A673 (cell line): ENCODE data around the gene NOS1AP. TPM values are rescaled to one million over a fixed set of nuclear protein-coding genes. Genes with fewer than 3 reads are reported as not detected.

Experiments
- BruUV-seq: library from RNA; stranded (reverse); fragments of 400-500 nt; replicated peaks from 2 replicates; lab custom pipeline; 2021; lab: Mats Ljungman, UMichigan
- CTCF ChIA-PET: fragments of 300-600 bp; sonication (Branson Sonifier 250); formaldehyde crosslinking; loops from one replicate; lab custom pipeline; 2022; ENCODE audit warnings: antibody characterized with exemption; lab: Charles Lee
- POLR2A ChIA-PET: fragments of 300-600 bp; sonication (Branson Sonifier 250); formaldehyde crosslinking; loops from one replicate; lab custom pipeline; 2022; ENCODE audit warnings: antibody characterized with exemption; ENCODE audit not compliant: low non-redundant PET; lab: Charles Lee
- DNase-seq: peaks from one replicate; pipeline ENCODE4 v3.0.0-alpha.2; 2015; ENCODE audit warnings: low spot score
- H3K27ac ChIP-seq: fragments of 200-600 bp; sonication (generic); 2 replicates; pipeline ENCODE4 v1.5.1; 2016; ENCODE audit warnings: mixed run types, low read depth, mild to moderate bottlenecking, mixed read lengths, antibody characterized with exemption, low read length; ENCODE audit not compliant: poor library complexity, severe bottlenecking
- H3K27me3 ChIP-seq: fragments of 200-600 bp; sonication (generic); replicated peaks from 2 replicates; pipeline ENCODE4 v1.6.1; 2017; ENCODE audit warnings: mixed run types, low read depth, mild to moderate bottlenecking, mixed read lengths, antibody characterized with exemption, low read length; ENCODE audit not compliant: insufficient read depth, poor library complexity
- H3K36me3 ChIP-seq: fragments of 200-600 bp; sonication (generic); 2 replicates; pipeline ENCODE4 v1.6.1; 2016; ENCODE audit warnings: mixed run types, mild to moderate bottlenecking, mixed read lengths, antibody characterized with exemption, low read length; ENCODE audit not compliant: insufficient read depth, poor library complexity, severe bottlenecking
- H3K4me1 ChIP-seq: fragments of 200-600 bp; sonication (generic); 2 replicates; pipeline ENCODE4 v1.6.1; 2017; ENCODE audit warnings: mixed run types, mild to moderate bottlenecking, mixed read lengths, antibody characterized with exemption, low read length; ENCODE audit not compliant: insufficient read depth, poor library complexity, severe bottlenecking
- H3K4me3 ChIP-seq: fragments of 200-600 bp; sonication (generic); 2 replicates; pipeline ENCODE4 v1.5.1; 2016; ENCODE audit warnings: low read depth, mixed run types, mild to moderate bottlenecking, mixed read lengths, low read length; ENCODE audit not compliant: poor library complexity, severe bottlenecking
- H3K9me3 ChIP-seq: fragments of 200-600 bp; sonication (generic); 2 replicates; pipeline ENCODE4 v1.6.1; 2016; ENCODE audit warnings: mixed run types, low read depth, mild to moderate bottlenecking, mixed read lengths, antibody characterized with exemption, low read length; ENCODE audit not compliant: poor library complexity, severe bottlenecking
- CTCF ChIP-seq: fragments of 300-800, 200-600 bp; sonication (generic); conservative IDR thresholded peaks from 2 replicates; pipeline ENCODE4 v1.5.1; 2017; ENCODE audit warnings: low read depth, mild to moderate bottlenecking, antibody characterized with exemption, low read length, moderate library complexity, mixed read lengths
- EZH2 ChIP-seq: fragments of 200-600 bp; sonication (generic); IDR thresholded peaks from 2 replicates; pipeline ENCODE4 v1.6.1; 2017; ENCODE audit warnings: borderline replicate concordance, low read depth, mild to moderate bottlenecking, mixed read lengths, antibody characterized with exemption, low read length; ENCODE audit not compliant: poor library complexity, severe bottlenecking
- intact Hi-C: fragments of 100-400 bp; cut with micrococcal nuclease; formaldehyde crosslinking; loops from one replicate; pipeline ENCODE4 v1.10.0; 2022; ENCODE audit not compliant: unreplicated experiment
- total RNA-seq: library from RNA; stranded (reverse); gene quantifications from 2 replicates; pipeline ENCODE4 v1.2.3, GENCODE V29; 2021

The NOS1AP gene
- total RNA-seq, 1 experiment from 2014 or later, result 28.0 TPM

DNA sequence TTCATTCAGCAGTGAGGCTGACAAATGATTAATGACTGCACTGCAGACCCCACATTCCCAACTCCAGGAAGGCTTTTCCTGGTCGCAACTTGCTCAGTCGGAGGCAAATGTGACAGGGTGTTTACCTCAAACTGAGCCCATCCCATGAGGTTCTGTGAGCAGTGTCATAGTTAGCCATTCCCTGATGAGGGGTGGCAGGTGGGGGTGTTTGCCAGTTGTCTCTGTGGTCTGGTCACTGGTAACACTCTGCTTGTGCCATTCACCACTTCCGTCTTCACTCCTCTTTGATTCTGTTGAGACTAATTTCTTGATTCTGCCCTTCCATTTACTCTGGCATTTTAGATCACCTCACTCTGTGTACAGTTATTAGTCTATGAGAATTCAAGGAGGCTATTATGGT is 73.5 kb downstream of the NOS1AP start:
- no TSS peak for BruUV-seq
- Histone ChIP-seq H3K4me1 (peaks cover 58% of the 10 kb centered on the region), H3K9me3 (no peaks in the 10 kb centered on the region), H3K27me3 (no peaks in the 10 kb centered on the region), H3K36me3 (no peaks in the 10 kb centered on the region), H3K27ac (peak overlapping the region; percentile 51), H3K4me3 (no peak overlapping the region)
- ChIA-PET POLR2A (no interaction called here), CTCF (no interaction called here)
- TF ChIP-seq EZH2 (no peak), CTCF (no peak)
- DNase-seq, result no peak
- intact Hi-C loops, result loop anchor here (5.0 kb wide), 1 partner anchor 71 kb away; no protein-coding TSS in a partner anchor

GRCh38 chr1:162144268-162144667 is 74.8 kb downstream of the NOS1AP start:
- TF ChIP-seq EZH2 (no peak), CTCF (no peak)

DNA sequence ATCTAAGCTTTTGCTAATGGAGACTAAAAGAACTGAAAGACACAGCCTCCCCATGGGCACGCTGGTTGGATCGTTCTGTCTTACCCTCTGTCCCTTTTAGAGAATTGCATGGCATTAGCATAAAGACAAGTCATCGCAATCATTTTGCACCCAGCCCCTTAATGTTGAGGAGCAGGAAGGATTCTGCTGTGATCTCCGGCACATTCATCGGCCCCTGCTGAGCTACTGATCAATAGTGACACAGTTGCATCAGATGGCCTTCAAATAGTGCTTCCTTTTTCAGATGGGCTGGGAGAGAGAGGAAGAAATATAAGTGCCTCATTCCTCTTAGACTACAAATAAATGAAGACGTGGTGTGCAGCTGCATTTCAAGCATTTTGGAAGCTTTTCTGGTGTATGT is 75.4 kb downstream of the NOS1AP start:
- POLR2A ChIA-PET, result interaction anchor here (0.6 to 1.1 kb wide), 8 partner anchors 8 to 168 kb away, joined by 3 to 6 read pairs (median 3); no protein-coding TSS in a partner anchor
- no peaks in the 10 kb centered on the region for H3K36me3 ChIP-seq
- CTCF ChIA-PET, result interaction anchor here (1.0 to 1.1 kb wide), 2 partner anchors 11 to 40 kb away, joined by 3 read pairs; no protein-coding TSS in a partner anchor
- H3K9me3 ChIP-seq, result no peaks in the 10 kb centered on the region
- no peaks in the 10 kb centered on the region for H3K27me3 ChIP-seq
- peak overlapping the region; percentile 23 for H3K4me3 ChIP-seq
- peak overlapping the region; percentile 95 for H3K27ac ChIP-seq
- H3K4me1 ChIP-seq, result peaks cover 68% of the 10 kb centered on the region
- TF ChIP-seq CTCF (no peak), EZH2 (no peak)
- DNase-seq, result peak; percentile 98
- BruUV-seq, result no TSS peak
- intact Hi-C loops, result loop anchor here (1.0 to 5.0 kb wide), 4 partner anchors 73 to 247 kb away; no protein-coding TSS in a partner anchor

More at GRCh38 chr1:162144268-162144667, 74.8 kb downstream of the NOS1AP start:
- CTCF ChIA-PET, result interaction anchor here (1.0 to 1.1 kb wide), 2 partner anchors 10 to 40 kb away, joined by 3 read pairs; no protein-coding TSS in a partner anchor
- Histone ChIP-seq H3K4me1 (peaks cover 68% of the 10 kb centered on the region), H3K36me3 (no peaks in the 10 kb centered on the region), H3K4me3 (peak overlapping the region; percentile 23), H3K27ac (peak overlapping the region; percentile 95), H3K9me3 (no peaks in the 10 kb centered on the region), H3K27me3 (no peaks in the 10 kb centered on the region)
- POLR2A ChIA-PET, result interaction anchor here (0.6 to 1.1 kb wide), 3 partner anchors 78 to 86 kb away, joined by 3 to 5 read pairs (median 4); no protein-coding TSS in a partner anchor
- intact Hi-C loops, result loop anchor here (5.0 kb wide), 1 partner anchor 72 kb away; no protein-coding TSS in a partner anchor
- TSS peak; percentile 93 for BruUV-seq
- DNase-seq, result no peak
